ENCODE data around the gene NHLRC2. TPM values are rescaled to one million over a fixed set of nuclear protein-coding genes. Genes with fewer than 3 reads are reported as not detected.

Gene NHLRC2
- total RNA-seq, 1 experiment from 2014 or later, result 30.9 TPM

- Histone ChIP-seq H3K4me2 (ENCODE audit: insufficient read depth, insufficient read length, low read length) (no peak overlapping the region), H3K18ac (ENCODE audit: insufficient read length, low read depth, low read length) (no peak overlapping the region), H4K5ac (ENCODE audit: insufficient read length, low read depth, low read length) (no peak overlapping the region), H3K79me1 (ENCODE audit: insufficient read depth, low read depth, low read length, poor library complexity, severe bottlenecking) (no peaks in the 10 kb centered on the region), H2BK5ac (ENCODE audit: insufficient read length, low read length) (no peak overlapping the region), H2AK5ac (ENCODE audit: insufficient read length, low read length) (no peak overlapping the region), H4K20me1 (ENCODE audit: control insufficient read depth, insufficient read depth, insufficient read length) (no peaks in the 10 kb centered on the region), H2BK20ac (ENCODE audit: low read depth, low read length, poor library complexity, severe bottlenecking) (no peak overlapping the region), H3K9ac (ENCODE audit: extremely low read depth, insufficient read length, low read length) (no peak overlapping the region), H3K4ac (ENCODE audit: low read depth, low read length) (no peak overlapping the region), H3T11ph (ENCODE audit: low read length) (no peak overlapping the region), H3K23me2 (ENCODE audit: insufficient read length, low read depth, low read length, poor library complexity, severe bottlenecking) (no peaks in the 10 kb centered on the region), H3K56ac (ENCODE audit: insufficient read length, low read depth, low read length) (no peak overlapping the region), H2BK12ac (ENCODE audit: insufficient read length, low read depth, low read length) (no peak overlapping the region), H3K27me3 (ENCODE audit: insufficient read depth, low read length) (no peaks in the 10 kb centered on the region), H3K9me3 (ENCODE audit: control insufficient read depth, low read depth, low read length) (no peaks in the 10 kb centered on the region), H4K91ac (ENCODE audit: insufficient read length, low read depth, low read length) (no peak overlapping the region), H4K8ac (replicated peaks; ENCODE audit: insufficient read length, low read depth, low read length) (no peak overlapping the region), H3K23ac (ENCODE audit: insufficient read length, low read depth, low read length) (no peak overlapping the region), H2BK15ac (ENCODE audit: low read depth, low read length) (no peak overlapping the region), H3K14ac (ENCODE audit: insufficient read depth, low read length) (no peak overlapping the region), H3K4me1 (ENCODE audit: insufficient read depth, low read length) (no peaks in the 10 kb centered on the region), H3K27ac (ENCODE audit: insufficient read length, low read depth, low read length) (no peak overlapping the region), H3K79me2 (ENCODE audit: insufficient read depth, low read length) (no peaks in the 10 kb centered on the region), H2AFZ (ENCODE audit: low read length) (no peak overlapping the region), H2BK120ac (ENCODE audit: low read depth, low read length, poor library complexity, severe bottlenecking) (no peak overlapping the region)
- no CpG with 5 or more reads among the region's 2 CpGs for WGBS (ENCODE audit: extremely low coverage, insufficient read length, low lambda C conversion rate)
- no peaks in the 10 kb centered on the region for H3K4me1 Mint-ChIP-seq
- DNase-seq, result no peak
- H3K4me3 Mint-ChIP-seq, result no peak overlapping the region
- H3K9me3 Mint-ChIP-seq, result no peaks in the 10 kb centered on the region
- H3K27ac Mint-ChIP-seq, result no peak overlapping the region
- H3K36me3 Mint-ChIP-seq (ENCODE audit: insufficient read depth in 1 of 3, low read depth in 3 of 3), result peaks cover 0 to 7% (median 3%) of the 10 kb centered on the region in 3 experiments; a peak in 3 of 7 replicates
- TF ChIP-seq CTCF (conservative IDR thresholded peaks at IDR 0.05), result no peak
- no peaks in the 10 kb centered on the region for H3K27me3 Mint-ChIP-seq (ENCODE audit: low read depth)
Observed at GRCh38 chr10:113916053-113916452, 61.6 kb downstream of the NHLRC2 start.
